ENCODE data around the gene ADSS2.

Gene ADSS2

GRCh38 chr1:244397131-244397530 is 54.6 kb downstream of the ADSS2 start:
- H3K27me3 Mint-ChIP-seq = no peaks in the 10 kb centered on the region
- peaks cover 23% of the 10 kb centered on the region for H3K36me3 Mint-ChIP-seq
- no peak for DNase-seq
- CTCF ChIA-PET = interaction anchor here (1.4 kb wide), 1 partner anchor 17 kb away, joined by 4 read pairs; no protein-coding TSS in a partner anchor
- peaks cover 10% of the 10 kb centered on the region for H3K4me1 Mint-ChIP-seq
- H3K9me3 Mint-ChIP-seq = peaks cover 13% of the 10 kb centered on the region
- no peak overlapping the region for H3K4me3 Mint-ChIP-seq
- H3K27ac Mint-ChIP-seq = no peak overlapping the region

GRCh38 chr1:244395965-244396364 is 55.7 kb downstream of the ADSS2 start:
- CTCF ChIA-PET = no interaction called here
- no peak for DNase-seq
- H3K4me1 Mint-ChIP-seq = peaks cover 10% of the 10 kb centered on the region
- no peaks in the 10 kb centered on the region for H3K27me3 Mint-ChIP-seq
- H3K36me3 Mint-ChIP-seq = peaks cover 11% of the 10 kb centered on the region
- no peak overlapping the region for H3K4me3 Mint-ChIP-seq
- H3K27ac Mint-ChIP-seq = peak overlapping the region; percentile 67
- peaks cover 2% of the 10 kb centered on the region for H3K9me3 Mint-ChIP-seq

- Mint-ChIP-seq H3K27ac (peak overlapping the region; percentile 64), H3K4me1 (peaks cover 10% of the 10 kb centered on the region), H3K9me3 (no peaks in the 10 kb centered on the region), H3K4me3 (no peak overlapping the region), H3K36me3 (peaks cover 7% of the 10 kb centered on the region), H3K27me3 (no peaks in the 10 kb centered on the region)
- no peak for DNase-seq
- CTCF ChIA-PET = no interaction called here
Measured at GRCh38 chr1:244394826-244395765, 56.6 kb downstream of the ADSS2 start.

- no peaks in the 10 kb centered on the region for H3K27me3 Mint-ChIP-seq
- H3K4me1 Mint-ChIP-seq = peaks cover 10% of the 10 kb centered on the region
- peaks cover 7% of the 10 kb centered on the region for H3K36me3 Mint-ChIP-seq
- H3K4me3 Mint-ChIP-seq = no peak overlapping the region
- H3K9me3 Mint-ChIP-seq = no peaks in the 10 kb centered on the region
- DNase-seq = no peak
- CTCF ChIA-PET = no interaction called here
- no peak overlapping the region for H3K27ac Mint-ChIP-seq
Measured at GRCh38 chr1:244394346-244394745, 57.4 kb downstream of the ADSS2 start.

GRCh38 chr1:244393604-244394176 is 58.0 kb downstream of the ADSS2 start:
- no peak overlapping the region for H3K4me3 Mint-ChIP-seq
- no peaks in the 10 kb centered on the region for H3K9me3 Mint-ChIP-seq
- CTCF ChIA-PET = no interaction called here
- H3K36me3 Mint-ChIP-seq = peaks cover 6% of the 10 kb centered on the region
- peaks cover 14% of the 10 kb centered on the region for H3K4me1 Mint-ChIP-seq
- H3K27ac Mint-ChIP-seq = no peak overlapping the region
- DNase-seq = no peak
- no peaks in the 10 kb centered on the region for H3K27me3 Mint-ChIP-seq

- peaks cover 5% of the 10 kb centered on the region for H3K36me3 Mint-ChIP-seq
- H3K9me3 Mint-ChIP-seq = no peaks in the 10 kb centered on the region
- no peaks in the 10 kb centered on the region for H3K27me3 Mint-ChIP-seq
- no peak overlapping the region for H3K27ac Mint-ChIP-seq
- no peak overlapping the region for H3K4me3 Mint-ChIP-seq
- CTCF ChIA-PET = interaction anchor here (0.5 to 0.6 kb wide), 2 partner anchors 11 to 598 kb away, joined by 3 read pairs; no protein-coding TSS in a partner anchor
- peaks cover 8% of the 10 kb centered on the region for H3K4me1 Mint-ChIP-seq
- no peak for DNase-seq
Measured at GRCh38 chr1:244391761-244392160, 59.9 kb downstream of the ADSS2 start.

GRCh38 chr1:244388961-244389360 is 62.7 kb downstream of the ADSS2 start:
- H3K9me3 Mint-ChIP-seq = no peaks in the 10 kb centered on the region
- peaks cover 4% of the 10 kb centered on the region for H3K4me1 Mint-ChIP-seq
- CTCF ChIA-PET = no interaction called here
- peak overlapping the region; percentile 34 for H3K27ac Mint-ChIP-seq
- H3K36me3 Mint-ChIP-seq = no peaks in the 10 kb centered on the region
- H3K27me3 Mint-ChIP-seq = no peaks in the 10 kb centered on the region
- no peak for DNase-seq
- H3K4me3 Mint-ChIP-seq = no peak overlapping the region

- Mint-ChIP-seq H3K4me3 (no peak overlapping the region), H3K27me3 (no peaks in the 10 kb centered on the region), H3K27ac (no peak overlapping the region), H3K36me3 (no peaks in the 10 kb centered on the region), H3K4me1 (peaks cover 4% of the 10 kb centered on the region), H3K9me3 (no peaks in the 10 kb centered on the region)
- DNase-seq = no peak
- CTCF ChIA-PET = no interaction called here
Measured at GRCh38 chr1:244387415-244387814, 64.3 kb downstream of the ADSS2 start.

- no peak overlapping the region for H3K4me3 Mint-ChIP-seq
- no peaks in the 10 kb centered on the region for H3K36me3 Mint-ChIP-seq
- H3K9me3 Mint-ChIP-seq = no peaks in the 10 kb centered on the region
- no peaks in the 10 kb centered on the region for H3K27me3 Mint-ChIP-seq
- DNase-seq = no peak
- H3K4me1 Mint-ChIP-seq = peaks cover 4% of the 10 kb centered on the region
- no peak overlapping the region for H3K27ac Mint-ChIP-seq
- CTCF ChIA-PET = no interaction called here
Measured at GRCh38 chr1:244386595-244386994, 65.1 kb downstream of the ADSS2 start.

GRCh38 chr1:244384066-244384465 is 67.6 kb downstream of the ADSS2 start:
- Mint-ChIP-seq H3K36me3 (no peaks in the 10 kb centered on the region), H3K9me3 (no peaks in the 10 kb centered on the region), H3K27ac (no peak overlapping the region), H3K4me1 (peaks cover 3% of the 10 kb centered on the region), H3K27me3 (no peaks in the 10 kb centered on the region), H3K4me3 (no peak overlapping the region)
- no peak for DNase-seq
- CTCF ChIA-PET = interaction anchor here (1.4 kb wide), 1 partner anchor 23 kb away, joined by 3 read pairs; no protein-coding TSS in a partner anchor

GRCh38 chr1:244383278-244383884 is 68.3 kb downstream of the ADSS2 start:
- CTCF ChIA-PET = interaction anchor here (1.4 kb wide), 1 partner anchor 22 kb away, joined by 3 read pairs; no protein-coding TSS in a partner anchor
- Mint-ChIP-seq H3K27ac (no peak overlapping the region), H3K4me1 (no peaks in the 10 kb centered on the region), H3K9me3 (no peaks in the 10 kb centered on the region), H3K4me3 (no peak overlapping the region), H3K36me3 (no peaks in the 10 kb centered on the region), H3K27me3 (no peaks in the 10 kb centered on the region)
- no peak for DNase-seq

GRCh38 chr1:244381878-244382565 is 69.7 kb downstream of the ADSS2 start:
- Mint-ChIP-seq H3K9me3 (no peaks in the 10 kb centered on the region), H3K27ac (no peak overlapping the region), H3K27me3 (no peaks in the 10 kb centered on the region), H3K4me1 (no peaks in the 10 kb centered on the region), H3K36me3 (no peaks in the 10 kb centered on the region), H3K4me3 (no peak overlapping the region)
- CTCF ChIA-PET = no interaction called here
- no peak for DNase-seq

- peaks cover 4% of the 10 kb centered on the region for H3K27me3 Mint-ChIP-seq
- DNase-seq = no peak
- H3K36me3 Mint-ChIP-seq = no peaks in the 10 kb centered on the region
- CTCF ChIA-PET = no interaction called here
- H3K4me1 Mint-ChIP-seq = no peaks in the 10 kb centered on the region
- no peak overlapping the region for H3K27ac Mint-ChIP-seq
- no peak overlapping the region for H3K4me3 Mint-ChIP-seq
- H3K9me3 Mint-ChIP-seq = no peaks in the 10 kb centered on the region
Measured at GRCh38 chr1:244376126-244376525, 75.6 kb downstream of the ADSS2 start.

GRCh38 chr1:244375051-244375450 is 76.7 kb downstream of the ADSS2 start:
- no peak for DNase-seq
- no peaks in the 10 kb centered on the region for H3K4me1 Mint-ChIP-seq
- CTCF ChIA-PET = no interaction called here
- peaks cover 4% of the 10 kb centered on the region for H3K27me3 Mint-ChIP-seq
- H3K9me3 Mint-ChIP-seq = no peaks in the 10 kb centered on the region
- H3K27ac Mint-ChIP-seq = no peak overlapping the region
- H3K4me3 Mint-ChIP-seq = no peak overlapping the region
- no peaks in the 10 kb centered on the region for H3K36me3 Mint-ChIP-seq
